H1 (cell line): Measurements from ENCODE around the gene GNAT2. TPM values are rescaled to one million over a fixed set of nuclear protein-coding genes. Genes with fewer than 3 reads are reported as not detected.

Experiments
- BRCA1 ChIP-seq: IDR thresholded peaks from 2 replicates; pipeline ENCODE4 v1.6.1; 2012; ENCODE audit warnings: low read depth, low read length, improper control_type of control experiment
- CHD7 ChIP-seq: fragments of 300-600 bp; sonication (generic); IDR thresholded peaks from 2 replicates; pipeline ENCODE4 v1.7.1; 2012; ENCODE audit warnings: low read length, moderate library complexity, mild to moderate bottlenecking, inconsistent platforms; ENCODE audit not compliant: insufficient replicate concordance
- GTF2F1 ChIP-seq: IDR thresholded peaks from 2 replicates; pipeline ENCODE4 v1.6.1; 2012; ENCODE audit warnings: low read depth, low read length, improper control_type of control experiment, borderline replicate concordance
- HDAC2 ChIP-seq, 2 experiments: fragments of 300-600 bp in 1 of 2; sonication (generic) in 1 of 2; IDR thresholded peaks; 2 replicates each; pipeline ENCODE4 v1.6.1; 2011 to 2012; ENCODE audit warnings: low read depth in 2 of 2, low read length in 2 of 2, mild to moderate bottlenecking in 2 of 2, moderate library complexity in 2 of 2, borderline replicate concordance in 1 of 2, inconsistent platforms in 1 of 2
- KDM1A ChIP-seq: fragments of 200-600, 300-600 bp; sonication (generic); IDR thresholded peaks from 2 replicates; pipeline ENCODE4 v1.7.1; 2016; ENCODE audit warnings: mild to moderate bottlenecking, low read length, borderline replicate concordance
- KDM4A ChIP-seq: IDR thresholded peaks from one replicate; pipeline ENCODE4 v1.7.1; 2012; ENCODE audit warnings: low read depth, mild to moderate bottlenecking, moderate library complexity, low read length, inconsistent platforms; ENCODE audit not compliant: severe bottlenecking
- NANOG ChIP-seq: IDR thresholded peaks from 2 replicates; pipeline ENCODE4 v1.6.1; 2011; ENCODE audit warnings: low read length, low read depth, mild to moderate bottlenecking, inconsistent platforms; ENCODE audit not compliant: insufficient read depth, poor library complexity, severe bottlenecking
- RBBP5 ChIP-seq: IDR thresholded peaks from 2 replicates; pipeline ENCODE4 v1.7.1; 2012; ENCODE audit warnings: low read depth, mild to moderate bottlenecking, inconsistent platforms, low read length, moderate library complexity, borderline replicate concordance
- SUZ12 ChIP-seq: fragments of 200-600 bp; sonication (generic); IDR thresholded peaks from 2 replicates; pipeline ENCODE4 v1.6.1; 2012; ENCODE audit warnings: mild to moderate bottlenecking, inconsistent platforms, low read length, moderate library complexity, mixed read lengths
- TBP ChIP-seq: IDR thresholded peaks from 2 replicates; pipeline ENCODE4 v1.6.1; 2011; ENCODE audit warnings: low read depth, low read length, improper control_type of control experiment
- polyA plus RNA-seq, 7 experiments: library from polyadenylated mRNA; depleted of rRNA in 3 of 7; stranded (reverse) in 5 of 7; unstranded in 2 of 7; fragments of >200 nt in 5 of 7; fragments of 200-250 nt in 2 of 7; gene quantifications; 1 replicate in 5 of 7; 2 replicates in 1 of 7; 4 replicates in 1 of 7; pipeline versions ENCODE4 v1.2.1 to v1.2.3, GENCODE V29; 2011 to 2013; ENCODE audit warnings: missing spikeins in 2 of 7, mixed read lengths in 2 of 7
- total RNA-seq: library from RNA; stranded (reverse); fragmentation: NEBNext Ultra II Directional; extraction: Animal tissue kit (Norgen Biotek cat#: 25700); gene quantifications from 2 replicates; pipeline ENCODE4 v1.2.1, GENCODE V29; 2021

The GNAT2 gene
- total and polyA plus RNA-seq, 2 of the 8 experiments (the other 6 are each of a cell fraction or from before 2014, with no cell fraction given) = 0.05 TPM; not detected in 1

- TF ChIP-seq CHD7 (no peak), NANOG (no peak), TBP (no peak), GTF2F1 (no peak), RBBP5 (no peak), KDM4A (no peak), KDM1A (no peak), BRCA1 (no peak), HDAC2 (IDR thresholded peaks at IDR 0.05; ENCODE audit: borderline replicate concordance in 1 of 2, low read depth in 2 of 2, low read length in 2 of 2) (no peak), SUZ12 (no peak)
Observed at GRCh38 chr1:109657395-109657794, 38.0 kb upstream of the GNAT2 start (continued).
